IMR-90 (cell line): ENCODE results near the gene EGFL7. TPM values are rescaled to one million over a fixed set of nuclear protein-coding genes. Genes with fewer than 3 reads are reported as not detected.

Experiments used
- ATAC-seq: fragments of 200-7000 bp; cut with Tn5 transposase; 2 replicates; pipeline ENCODE4 v1.9.1; 2020; ENCODE audit warnings: low read depth, mild to moderate bottlenecking, moderate library complexity
- BruUV-seq: library from RNA; stranded (reverse); fragments of 400-500 nt; replicated peaks from 2 replicates; lab custom pipeline; 2021; lab: Mats Ljungman, UMichigan
- CTCF ChIA-PET: fragments of 300-600 bp; formaldehyde crosslinking; extraction: SDS; loops from one replicate; lab custom pipeline; 2021; ENCODE audit warnings: antibody characterized with exemption; lab: Yijun Ruan, JAX
- POLR2A ChIA-PET: fragments of 300-600 bp; sonication (Branson Sonifier 250); formaldehyde crosslinking; loops from one replicate; lab custom pipeline; 2022; ENCODE audit warnings: antibody characterized with exemption; ENCODE audit not compliant: unreplicated experiment; lab: Charles Lee
- DNase-seq: peaks from one replicate; pipeline ENCODE4 v3.0.0; 2013
- H2AFZ ChIP-seq: replicated peaks from 2 replicates; pipeline ENCODE3; 2013; ENCODE audit warnings: low read length, mild to moderate bottlenecking; ENCODE audit not compliant: poor library complexity
- H2AK5ac ChIP-seq: 2 replicates; pipeline ENCODE4 v1.6.1; 2013; ENCODE audit warnings: low read depth, low read length, inconsistent platforms
- H2AK9ac ChIP-seq: replicated peaks from 2 replicates; pipeline ENCODE3; 2013; ENCODE audit warnings: mild to moderate bottlenecking, low read depth, low read length, moderate library complexity; ENCODE audit not compliant: poor library complexity
- H2BK120ac ChIP-seq: 2 replicates; pipeline ENCODE4 v1.6.1; 2013; ENCODE audit warnings: low read depth, low read length, inconsistent platforms
- H2BK15ac ChIP-seq: 3 replicates; pipeline ENCODE4 v1.6.1; 2013; ENCODE audit warnings: low read depth, low read length, inconsistent platforms
- H2BK20ac ChIP-seq: 2 replicates; pipeline ENCODE4 v1.6.1; 2013; ENCODE audit warnings: low read depth, mild to moderate bottlenecking, inconsistent platforms, low read length, moderate library complexity
- H2BK5ac ChIP-seq: 2 replicates; pipeline ENCODE4 v1.6.1; 2013; ENCODE audit warnings: mild to moderate bottlenecking, low read depth, low read length, inconsistent platforms; ENCODE audit not compliant: poor library complexity, severe bottlenecking
- H3K14ac ChIP-seq: replicated peaks from 2 replicates; pipeline ENCODE4 v1.6.1; 2013; ENCODE audit warnings: low read depth, low read length, inconsistent platforms
- H3K18ac ChIP-seq: 2 replicates; pipeline ENCODE4 v1.6.1; 2013; ENCODE audit warnings: low read depth, low read length, control low read depth
- H3K23ac ChIP-seq: 2 replicates; pipeline ENCODE4 v1.6.1; 2013; ENCODE audit warnings: low read depth, low read length, inconsistent platforms
- H3K27ac ChIP-seq: 2 replicates; pipeline ENCODE4 v1.5.1; 2013; ENCODE audit warnings: mild to moderate bottlenecking, control low read depth, low read length; ENCODE audit not compliant: insufficient read depth
- H3K27me3 ChIP-seq: 2 replicates; pipeline ENCODE4 v1.6.1; 2013; ENCODE audit warnings: low read length; ENCODE audit not compliant: control insufficient read depth, insufficient read depth
- H3K36me3 ChIP-seq: 2 replicates; pipeline ENCODE4 v1.6.1; 2013; ENCODE audit warnings: low read length, mixed read lengths; ENCODE audit not compliant: control insufficient read depth, insufficient read depth
- H3K4ac ChIP-seq: 2 replicates; pipeline ENCODE4 v1.6.1; 2013; ENCODE audit warnings: low read depth, low read length, inconsistent platforms
- H3K4me1 ChIP-seq: 2 replicates; pipeline ENCODE4 v1.6.1; 2013; ENCODE audit warnings: low read length, mixed read lengths; ENCODE audit not compliant: control insufficient read depth, insufficient read depth
- H3K4me2 ChIP-seq: 2 replicates; pipeline ENCODE4 v1.6.1; 2013; ENCODE audit warnings: low read depth, mild to moderate bottlenecking, control low read depth, low read length, moderate library complexity
- H3K4me3 ChIP-seq: 2 replicates; pipeline ENCODE4 v1.5.1; 2013; ENCODE audit warnings: low read depth, mild to moderate bottlenecking, control low read depth, low read length, moderate library complexity; ENCODE audit not compliant: insufficient read depth
- H3K56ac ChIP-seq: 2 replicates; pipeline ENCODE4 v1.6.1; 2013; ENCODE audit warnings: low read length, inconsistent platforms; ENCODE audit not compliant: insufficient read depth; ENCODE audit errors: extremely low read depth
- H3K79me1 ChIP-seq, 2 experiments: 2 replicates each; pipeline ENCODE4 v1.6.1; 2013; ENCODE audit warnings: low read length in 2 of 2, inconsistent platforms in 1 of 2, low read depth in 1 of 2
- H3K9ac ChIP-seq: 2 replicates; pipeline ENCODE4 v1.6.1; 2013; ENCODE audit warnings: low read depth, low read length, control low read depth
- H3K9me1 ChIP-seq: 2 replicates; pipeline ENCODE4 v1.6.1; 2013; ENCODE audit warnings: low read length, inconsistent platforms; ENCODE audit not compliant: insufficient read depth
- H3K9me3 ChIP-seq: 2 replicates; pipeline ENCODE4 v1.6.1; 2013; ENCODE audit warnings: low read length; ENCODE audit not compliant: control insufficient read depth, insufficient read depth
- H4K20me1 ChIP-seq: 2 replicates; pipeline ENCODE4 v1.6.1; 2013; ENCODE audit warnings: low read length, inconsistent platforms; ENCODE audit not compliant: insufficient read depth
- H4K5ac ChIP-seq: 2 replicates; pipeline ENCODE4 v1.6.1; 2013; ENCODE audit warnings: mild to moderate bottlenecking, low read depth, low read length, control low read depth
- H4K8ac ChIP-seq, 2 experiments: 2 replicates each; pipeline ENCODE4 v1.6.1; 2013; ENCODE audit warnings: low read depth in 2 of 2, low read length in 2 of 2, control low read depth in 1 of 2, inconsistent platforms in 1 of 2
- H4K91ac ChIP-seq: 2 replicates; pipeline ENCODE4 v1.6.1; 2013; ENCODE audit warnings: low read depth, low read length, inconsistent platforms; ENCODE audit not compliant: insufficient read depth
- BHLHE40 ChIP-seq: fragments of 150-350 bp; IDR thresholded peaks from 2 replicates; pipeline ENCODE4 v1.6.1; 2016; ENCODE audit warnings: mild to moderate bottlenecking, low read depth, low read length
- CEBPB ChIP-seq: IDR thresholded peaks from 2 replicates; pipeline ENCODE4 v1.6.1; 2012; ENCODE audit warnings: low read depth, low read length, improper control_type of control experiment
- CHD1 ChIP-seq: IDR thresholded peaks from 2 replicates; pipeline ENCODE4 v1.6.1; 2012; ENCODE audit warnings: low read depth, low read length, improper control_type of control experiment
- FOS ChIP-seq: fragments of 150-350 bp; IDR thresholded peaks from 2 replicates; pipeline ENCODE4 v1.6.1; 2016; ENCODE audit warnings: low read depth, low read length
- MAFK ChIP-seq: IDR thresholded peaks from 2 replicates; pipeline ENCODE4 v1.6.1; 2012; ENCODE audit warnings: low read depth, low read length, improper control_type of control experiment
- MAZ ChIP-seq: IDR thresholded peaks from 2 replicates; pipeline ENCODE4 v1.6.1; 2012; ENCODE audit warnings: low read depth, mild to moderate bottlenecking, low read length, improper control_type of control experiment, moderate library complexity, borderline replicate concordance
- MXI1 ChIP-seq: IDR thresholded peaks from 2 replicates; pipeline ENCODE4 v1.6.1; 2012; ENCODE audit warnings: low read depth, mild to moderate bottlenecking, low read length, moderate library complexity, borderline replicate concordance
- NFE2L2 ChIP-seq: fragments of 150-350 bp; IDR thresholded peaks from 2 replicates; pipeline ENCODE4 v1.6.1; 2016; ENCODE audit warnings: low read depth, mild to moderate bottlenecking, low read length
- POLR2A ChIP-seq: IDR thresholded peaks from 2 replicates; pipeline ENCODE4 v1.6.1; 2012; ENCODE audit warnings: mild to moderate bottlenecking, low read depth, low read length
- RAD21 ChIP-seq: IDR thresholded peaks from 2 replicates; pipeline ENCODE4 v1.6.1; 2012; ENCODE audit warnings: low read length, improper control_type of control experiment
- RCOR1 ChIP-seq: IDR thresholded peaks from 2 replicates; pipeline ENCODE4 v1.6.1; 2012; ENCODE audit warnings: mild to moderate bottlenecking, low read length, improper control_type of control experiment; ENCODE audit not compliant: insufficient replicate concordance
- RFX5 ChIP-seq: IDR thresholded peaks from 2 replicates; pipeline ENCODE4 v1.8.0; 2012; ENCODE audit warnings: low read depth, mild to moderate bottlenecking, low read length, moderate library complexity
- WGBS, 2 experiments: methylation state at CpG; one replicate each; pipeline versions ENCODE4 v1.1.5 to v1.1.7; 2013; ENCODE audit warnings: missing lambda C conversion rate in 2 of 2; ENCODE audit not compliant: insufficient read length in 1 of 2; ENCODE audit errors: extremely low coverage in 2 of 2; 5-methylcytosine and 5-hydroxymethylcytosine counted together
- dilution Hi-C: fragments of 300-500 bp; cut with HindIII; formaldehyde crosslinking; loops from one replicate; pipeline ENCODE4 v1.14.3; 2018; ENCODE audit warnings: low sequenced_read_pairs; ENCODE audit not compliant: unreplicated experiment
- in situ Hi-C: fragments of 300-500 bp; cut with MboI; formaldehyde crosslinking; loops from 3 replicates; pipeline ENCODE4 v1.14.3; 2019; ENCODE audit warnings: low sequenced_read_pairs, inconsistent platforms, mixed read lengths
- intact Hi-C: fragments of 100-400 bp; cut with micrococcal nuclease; formaldehyde crosslinking; loops from 2 replicates; pipeline ENCODE4 v1.10.0; 2022
- polyA plus RNA-seq, 3 experiments: library from polyadenylated mRNA; depleted of rRNA; stranded (reverse); fragments of >200 nt; gene quantifications; 2 replicates each; pipeline ENCODE4 v1.2.3, GENCODE V29; 2012; ENCODE audit warnings: low replicate concordance in 1 of 3
- total RNA-seq: library from RNA; depleted of rRNA; stranded (reverse); fragments of >200 nt; gene quantifications from 2 replicates; pipeline ENCODE4 v1.2.3, GENCODE V29; 2012
- TF ChIP-seq, protein P1 (sequence below): fragments of 150-350 bp; IDR thresholded peaks from 2 replicates; pipeline ENCODE4 v1.6.1; 2016; ENCODE audit warnings: low read depth, mild to moderate bottlenecking, low read length, moderate library complexity, borderline replicate concordance
- TF ChIP-seq, protein P2 (sequence below): conservative IDR thresholded peaks from 2 replicates; pipeline ENCODE4 v1.5.1; 2012; ENCODE audit warnings: mild to moderate bottlenecking, low read depth, low read length, improper control_type of control experiment

EGFL7 gene
- total and polyA plus RNA-seq, 2 of the 4 experiments (the other 2 are of a cell fraction) = 2.2 to 10.4 TPM

DNA sequence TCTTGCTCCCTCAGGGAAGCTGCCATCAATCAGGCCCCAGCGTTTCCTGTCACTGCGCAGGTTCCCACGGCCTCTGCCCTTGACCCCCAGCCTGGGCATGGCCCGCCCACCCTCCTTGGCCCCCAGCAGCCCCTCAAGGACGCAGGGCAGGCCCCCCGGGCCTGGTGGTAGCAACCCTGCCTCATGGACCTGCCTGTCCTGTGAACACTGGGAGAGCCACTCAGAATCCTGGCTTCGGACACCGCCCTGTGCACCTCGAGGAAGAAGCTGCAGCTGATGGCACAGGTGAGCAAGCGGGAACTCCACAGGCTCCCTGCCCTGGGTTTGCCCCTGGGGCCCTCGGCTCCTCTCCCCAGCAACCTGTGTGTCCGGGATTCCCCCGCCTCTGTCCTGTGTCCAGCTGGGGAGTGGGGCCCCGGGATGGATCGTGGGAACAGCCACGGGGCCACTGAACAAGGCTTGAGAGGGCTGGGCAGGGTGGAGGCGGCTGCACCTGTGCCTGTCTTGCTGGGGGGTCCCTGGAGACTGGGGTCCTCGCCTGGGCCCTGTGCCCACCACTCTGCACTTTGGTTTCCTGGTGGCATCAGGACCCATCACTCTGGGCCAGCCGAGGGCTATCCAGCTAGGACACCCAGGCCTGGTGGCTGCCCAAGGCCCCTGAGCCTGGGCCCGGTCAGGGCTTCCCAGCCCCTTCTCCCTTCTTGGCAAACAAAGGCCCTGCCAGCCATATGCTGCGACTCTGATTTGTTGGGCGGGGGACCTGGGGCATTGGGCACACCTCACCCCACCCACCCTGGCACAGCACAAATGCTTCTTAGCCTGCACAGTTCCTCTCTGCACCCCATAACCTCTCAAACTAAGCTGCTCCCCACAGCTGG lies 33.5 kb upstream of the EGFL7 start:
- intact Hi-C loops = no loop called here
- dilution Hi-C loops = no loop called here
- DNase-seq = no peak
- Histone ChIP-seq H4K5ac (no peak overlapping the region), H3K4me1 (peaks cover 3% of the 10 kb centered on the region; the same call in 1 of the 2 replicates), H2BK5ac (no peak overlapping the region), H3K27ac (no peak overlapping the region), H2AFZ (no peak overlapping the region), H2BK20ac (no peak overlapping the region), H4K20me1 (peaks cover 9% of the 10 kb centered on the region; the same call in 1 of the 2 replicates), H2BK15ac (no peak overlapping the region), H3K4me3 (no peak overlapping the region), H2AK5ac (no peak overlapping the region; the same call in 1 of the 2 replicates), H3K9me1 (peaks cover 6% of the 10 kb centered on the region; the same call in 1 of the 2 replicates), H3K23ac (no peak overlapping the region), H4K8ac (no peak overlapping the region), H3K14ac (no peak overlapping the region), H3K18ac (no peak overlapping the region), H3K27me3 (peaks cover 7% of the 10 kb centered on the region), H2BK120ac (no peak overlapping the region), H2AK9ac (peak overlapping the region; percentile 16), H3K4me2 (no peak overlapping the region), H3K9me3 (no peaks in the 10 kb centered on the region), H3K4ac (no peak overlapping the region), H3K56ac (no peak overlapping the region), H3K79me1 (no peaks in the 10 kb centered on the region; a peak in 1 of 4 replicates), H3K9ac (no peak overlapping the region), H4K91ac (no peak overlapping the region), H3K36me3 (no peaks in the 10 kb centered on the region)
- no peak for ATAC-seq
- in situ Hi-C loops = no loop called here
- BruUV-seq = no TSS peak
- TF ChIP-seq NFE2L2 = no peak
- no peak for TF ChIP-seq RFX5
- TF ChIP-seq POLR2A = no peak
- no peak for TF ChIP-seq CEBPB
- TF ChIP-seq, protein P1, sequence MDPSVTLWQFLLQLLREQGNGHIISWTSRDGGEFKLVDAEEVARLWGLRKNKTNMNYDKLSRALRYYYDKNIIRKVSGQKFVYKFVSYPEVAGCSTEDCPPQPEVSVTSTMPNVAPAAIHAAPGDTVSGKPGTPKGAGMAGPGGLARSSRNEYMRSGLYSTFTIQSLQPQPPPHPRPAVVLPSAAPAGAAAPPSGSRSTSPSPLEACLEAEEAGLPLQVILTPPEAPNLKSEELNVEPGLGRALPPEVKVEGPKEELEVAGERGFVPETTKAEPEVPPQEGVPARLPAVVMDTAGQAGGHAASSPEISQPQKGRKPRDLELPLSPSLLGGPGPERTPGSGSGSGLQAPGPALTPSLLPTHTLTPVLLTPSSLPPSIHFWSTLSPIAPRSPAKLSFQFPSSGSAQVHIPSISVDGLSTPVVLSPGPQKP = no peak
- no peak for TF ChIP-seq FOS
- TF ChIP-seq RCOR1 = no peak
- TF ChIP-seq MAFK = no peak
- TF ChIP-seq, protein P2, sequence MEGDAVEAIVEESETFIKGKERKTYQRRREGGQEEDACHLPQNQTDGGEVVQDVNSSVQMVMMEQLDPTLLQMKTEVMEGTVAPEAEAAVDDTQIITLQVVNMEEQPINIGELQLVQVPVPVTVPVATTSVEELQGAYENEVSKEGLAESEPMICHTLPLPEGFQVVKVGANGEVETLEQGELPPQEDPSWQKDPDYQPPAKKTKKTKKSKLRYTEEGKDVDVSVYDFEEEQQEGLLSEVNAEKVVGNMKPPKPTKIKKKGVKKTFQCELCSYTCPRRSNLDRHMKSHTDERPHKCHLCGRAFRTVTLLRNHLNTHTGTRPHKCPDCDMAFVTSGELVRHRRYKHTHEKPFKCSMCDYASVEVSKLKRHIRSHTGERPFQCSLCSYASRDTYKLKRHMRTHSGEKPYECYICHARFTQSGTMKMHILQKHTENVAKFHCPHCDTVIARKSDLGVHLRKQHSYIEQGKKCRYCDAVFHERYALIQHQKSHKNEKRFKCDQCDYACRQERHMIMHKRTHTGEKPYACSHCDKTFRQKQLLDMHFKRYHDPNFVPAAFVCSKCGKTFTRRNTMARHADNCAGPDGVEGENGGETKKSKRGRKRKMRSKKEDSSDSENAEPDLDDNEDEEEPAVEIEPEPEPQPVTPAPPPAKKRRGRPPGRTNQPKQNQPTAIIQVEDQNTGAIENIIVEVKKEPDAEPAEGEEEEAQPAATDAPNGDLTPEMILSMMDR = no peak
- TF ChIP-seq MAZ = no peak
- no peak for TF ChIP-seq RAD21
- no peak for TF ChIP-seq MXI1
- no peak for TF ChIP-seq BHLHE40
- no peak for TF ChIP-seq CHD1
- ChIA-PET POLR2A (no interaction called here), CTCF (interaction anchor here (0.5 to 0.9 kb wide), 3 partner anchors 139 to 141 kb away, joined by 3 to 4 read pairs (median 3); no protein-coding TSS in a partner anchor)
- WGBS, 2 experiments = 48% methylated on average over 8 of the region's 22 CpGs; no CpG with 5 or more reads in 1 of the 2 experiments
